ENCODE results near the gene RBM47.
"Not testable (repeated sequence)": the region's sequence is repeated elsewhere in the genome, so short reads cannot be mapped to it uniquely, and the experiment has no call there.

Gene RBM47

DNA sequence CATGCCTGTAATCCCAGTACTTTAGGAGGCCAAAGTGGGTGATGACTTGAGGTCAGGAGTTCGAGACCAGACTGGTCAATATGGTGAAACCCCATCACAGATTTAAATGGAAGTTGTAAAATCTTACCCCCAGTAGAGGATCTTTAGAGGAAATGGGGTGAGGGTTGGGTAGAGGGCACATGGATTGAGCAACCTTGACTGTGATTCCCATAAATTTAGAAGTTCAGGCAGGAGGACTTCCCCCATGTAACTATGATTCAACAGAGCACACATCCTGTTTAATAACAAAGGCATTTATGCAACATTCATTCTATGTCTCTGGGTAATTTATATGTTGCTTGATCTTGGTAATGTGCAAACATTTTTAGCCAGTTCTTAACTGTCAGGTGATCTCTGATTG, 143.1 kb downstream of the RBM47 start:
- DNase-seq (ENCODE audit: low spot score), result no peak

DNA sequence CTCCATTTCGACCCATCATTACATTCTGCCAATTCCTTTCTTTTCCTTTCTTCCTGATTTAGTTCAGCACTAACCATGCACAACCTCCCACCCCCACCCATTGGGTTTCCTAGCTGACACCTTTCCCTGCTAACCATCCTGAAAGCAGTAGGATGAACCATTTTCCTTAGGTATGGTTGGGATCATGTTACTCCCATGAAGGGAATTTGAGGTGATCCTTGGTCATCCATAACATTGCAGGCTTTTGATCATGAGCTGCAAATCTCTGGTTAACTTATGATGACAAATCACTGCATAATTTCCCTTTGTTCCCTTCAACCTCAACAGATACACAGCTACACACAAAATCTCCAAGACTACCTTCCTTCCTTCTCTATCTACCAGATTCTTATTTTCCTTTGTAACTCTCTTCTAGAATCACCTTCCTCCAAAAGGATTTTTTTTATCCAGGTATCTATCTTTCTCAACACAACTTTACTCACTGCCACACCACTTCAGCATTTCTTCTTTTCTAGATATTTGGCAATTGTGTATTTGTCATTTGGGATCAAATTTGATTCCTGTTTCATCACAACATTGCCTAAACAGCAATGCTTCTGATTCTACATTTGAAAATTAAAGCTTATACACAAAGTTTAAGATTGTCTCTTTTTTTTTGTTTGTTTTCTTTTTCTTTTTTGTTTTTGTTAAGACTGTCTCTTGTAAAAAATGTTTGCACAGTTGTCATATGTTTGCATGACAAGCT, 145.1 kb downstream of the RBM47 start:
- no peak for DNase-seq (ENCODE audit: low spot score)

DNA sequence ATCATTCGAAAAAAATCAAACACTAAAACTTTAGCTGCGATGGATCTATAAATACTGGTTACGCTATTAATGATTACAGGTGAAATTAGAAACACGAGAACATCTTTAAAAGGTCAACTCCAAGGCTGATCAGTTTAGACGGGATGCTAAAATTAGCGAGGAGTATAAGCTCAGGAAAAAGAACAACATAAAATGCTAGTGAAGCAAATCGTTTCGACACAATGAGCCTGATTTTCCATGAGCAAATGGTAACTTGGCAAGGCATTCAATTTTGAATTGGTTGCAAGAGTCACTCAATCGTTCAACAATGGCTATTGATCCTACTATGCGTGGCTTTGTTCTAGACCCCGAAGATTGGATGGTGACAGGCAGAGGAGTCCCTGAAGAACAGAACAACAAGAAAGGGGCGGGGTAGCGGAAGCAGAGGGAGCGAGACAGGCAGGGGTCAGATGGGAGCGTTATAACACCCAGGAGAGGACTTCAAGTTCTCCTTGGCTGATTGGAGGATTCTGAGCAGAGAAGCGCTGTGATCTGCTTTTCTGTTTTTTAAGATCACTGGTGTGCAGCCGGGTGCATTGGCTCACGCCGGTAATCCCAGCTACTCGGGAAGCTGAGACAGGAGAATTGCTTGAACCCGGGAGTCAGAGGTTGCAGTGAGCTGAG, 146.5 kb downstream of the RBM47 start:
- DNase-seq (ENCODE audit: low spot score), result no peak

DNA sequence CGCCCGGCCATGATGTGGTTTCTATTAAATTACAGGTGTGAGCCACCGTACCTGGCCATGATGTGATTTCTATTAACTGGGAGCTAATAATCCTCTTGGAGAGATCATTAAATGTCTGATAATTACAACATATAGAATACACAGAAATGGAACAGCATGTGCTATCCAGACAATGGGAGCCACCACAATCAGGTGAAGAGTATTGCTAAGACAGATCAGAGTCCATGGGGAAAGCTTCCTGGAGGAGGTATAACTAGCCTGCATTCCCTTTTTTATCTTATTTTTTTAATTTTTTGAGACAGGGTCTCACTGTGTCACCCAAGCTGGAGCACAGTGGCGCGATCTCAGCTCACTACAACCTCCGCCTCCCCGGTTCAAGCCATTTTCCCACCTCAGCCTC, 147.7 kb downstream of the RBM47 start:
- DNase-seq (ENCODE audit: low spot score), result no peak

DNA sequence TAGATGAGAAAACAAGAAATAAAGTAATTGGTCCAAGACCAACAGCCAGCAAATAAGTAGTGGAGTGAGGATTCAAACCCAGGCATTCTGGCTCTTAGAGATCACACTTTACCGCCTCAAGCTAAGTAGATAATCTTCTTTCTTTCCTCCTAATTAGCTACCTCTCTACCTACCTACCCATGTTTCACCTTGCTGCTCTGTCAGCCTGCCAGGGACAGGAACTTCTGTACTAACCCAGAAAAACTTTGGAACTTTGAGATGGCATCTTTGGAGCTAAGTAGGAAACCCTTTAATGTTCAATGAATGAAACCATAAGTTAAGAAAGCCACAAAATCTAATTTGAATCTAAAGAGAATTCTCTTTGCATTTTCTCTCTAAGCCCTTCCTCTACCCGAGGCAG, 149.4 kb downstream of the RBM47 start:
- DNase-seq (ENCODE audit: low spot score), result no peak

DNA sequence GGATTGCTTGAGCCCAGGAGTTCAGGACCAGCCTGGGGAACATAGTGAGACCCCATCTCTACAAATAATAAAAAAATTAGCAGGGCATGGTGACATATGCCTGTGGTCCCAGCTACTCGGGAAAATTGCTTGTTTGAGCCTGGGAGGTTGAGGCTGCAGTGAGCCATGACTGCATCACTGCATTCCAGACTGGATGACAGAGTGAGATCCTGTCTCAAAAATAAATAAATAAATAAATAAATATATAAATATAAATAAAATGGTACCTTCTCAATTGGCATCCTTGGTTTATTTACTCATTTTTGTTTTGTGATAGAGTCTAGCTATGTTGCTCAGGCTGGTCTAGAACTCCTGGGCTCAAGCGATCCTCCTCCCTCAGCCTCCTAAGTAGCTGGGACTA, 150.3 kb downstream of the RBM47 start:
- DNase-seq (ENCODE audit: low spot score), result no peak

DNA sequence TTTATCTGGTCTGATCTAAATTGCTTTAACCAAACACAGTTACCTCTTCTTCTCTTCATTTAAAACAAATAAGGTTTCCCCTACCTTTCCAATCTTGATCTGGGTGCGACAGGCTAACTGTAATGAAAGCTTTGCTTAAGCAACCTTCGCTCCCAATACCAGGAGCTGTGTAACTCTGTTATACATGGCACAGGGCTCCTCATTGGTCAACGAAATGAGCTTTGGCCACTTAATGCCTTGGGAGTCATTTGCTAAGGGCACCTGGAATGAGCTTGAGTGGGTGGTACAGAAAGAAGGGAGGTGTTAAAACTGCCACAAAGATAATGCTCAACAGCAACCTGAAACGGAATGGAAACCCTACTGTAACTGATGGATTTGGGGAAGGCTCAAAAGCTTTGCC, 154.1 kb downstream of the RBM47 start:
- DNase-seq (ENCODE audit: low spot score), result no peak

DNA sequence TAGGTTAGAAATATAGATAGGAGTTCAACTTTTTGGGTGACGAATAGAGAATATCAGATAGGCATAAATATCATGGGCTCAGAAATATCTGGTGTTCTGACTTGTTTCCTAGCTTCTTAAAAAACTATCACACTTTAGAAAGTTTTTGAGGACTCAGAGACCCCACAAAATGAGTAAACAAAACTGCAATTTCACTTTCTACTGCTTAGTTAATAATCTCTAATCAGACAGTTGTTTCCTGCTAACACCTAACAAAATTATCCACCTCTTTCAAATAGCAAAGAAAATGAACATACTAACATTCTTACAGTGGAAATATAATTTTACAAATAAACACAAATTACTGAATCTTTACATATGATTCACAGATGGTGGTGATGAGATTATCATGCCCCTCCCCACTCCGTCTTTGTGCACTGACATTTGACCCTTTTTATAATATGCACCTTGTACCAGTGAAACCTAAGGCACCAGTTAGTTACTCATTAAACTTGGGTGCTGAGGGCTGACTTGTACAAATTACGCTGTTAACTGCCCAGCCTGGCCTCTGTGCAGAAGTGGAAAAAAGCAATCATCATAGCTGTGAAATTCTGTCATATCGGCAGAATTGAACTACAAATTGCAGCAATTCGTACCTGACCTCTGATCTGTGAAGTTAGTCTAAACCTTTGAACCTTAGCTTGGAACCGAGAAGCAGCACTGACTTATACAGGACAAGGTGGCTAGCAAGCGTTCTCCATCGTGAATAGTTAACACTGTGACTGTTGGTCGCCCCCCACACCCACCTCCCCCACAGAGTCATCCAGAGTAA, 155.9 kb downstream of the RBM47 start:
- DNase-seq (ENCODE audit: low spot score), result no peak

DNA sequence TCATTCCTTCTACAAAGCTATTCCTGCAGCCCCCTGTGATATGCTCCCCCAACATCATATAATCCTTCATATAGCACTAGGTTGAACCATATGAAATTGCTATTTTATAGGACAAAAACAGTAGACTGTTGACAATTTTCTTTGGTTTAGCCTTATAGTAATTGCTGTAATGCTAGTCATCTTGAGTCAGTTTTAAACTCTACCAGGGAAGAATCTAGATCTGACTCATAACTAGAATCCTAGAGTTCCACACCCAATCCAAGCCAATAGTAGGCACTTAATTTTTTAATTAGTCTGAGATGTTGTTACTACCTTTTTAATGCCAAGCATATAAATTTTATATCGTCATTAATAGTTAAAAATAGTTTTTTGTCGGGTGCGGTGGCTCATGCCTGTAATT, 157.7 kb downstream of the RBM47 start:
- DNase-seq (ENCODE audit: low spot score), result no peak

DNA sequence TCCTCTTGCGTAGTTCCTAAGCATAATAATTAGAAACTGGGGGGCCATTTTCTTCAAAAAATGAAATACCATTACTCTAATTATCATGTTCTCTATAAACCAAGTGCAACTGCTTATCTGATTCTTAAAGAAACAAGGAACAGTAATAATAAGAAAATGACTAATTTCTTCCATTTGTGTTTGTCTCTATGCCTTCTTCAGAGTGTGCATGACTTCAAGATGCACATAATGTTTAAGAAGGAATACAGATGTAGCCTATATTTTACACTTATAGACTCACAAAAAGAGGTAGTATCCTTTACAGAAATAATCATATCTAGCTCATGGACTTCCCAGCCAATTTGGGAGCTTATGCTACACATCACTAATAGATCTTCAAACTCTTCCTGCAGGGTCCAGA, 162.9 kb downstream of the RBM47 start:
- no peak for DNase-seq (ENCODE audit: low spot score)

DNA sequence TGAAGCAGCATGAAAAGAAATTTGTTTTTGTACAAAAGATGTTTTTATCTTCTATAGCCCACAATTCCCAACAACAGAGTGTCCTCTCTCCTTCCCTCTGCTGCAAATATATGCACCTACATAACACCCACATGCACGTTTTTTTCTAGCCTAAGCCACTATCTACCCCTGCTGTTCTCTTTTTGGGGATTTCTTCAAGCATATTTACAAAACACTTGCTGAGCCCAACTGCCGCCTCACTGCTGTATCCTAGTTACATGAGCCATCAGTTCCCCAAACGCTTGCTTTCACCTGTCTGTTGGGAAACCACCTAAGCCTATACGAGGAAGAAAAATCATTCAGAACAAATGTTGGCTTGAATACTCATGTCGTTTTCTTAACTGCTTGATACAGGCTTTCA, 167.3 kb downstream of the RBM47 start:
- DNase-seq (ENCODE audit: low spot score), result no peak

DNA sequence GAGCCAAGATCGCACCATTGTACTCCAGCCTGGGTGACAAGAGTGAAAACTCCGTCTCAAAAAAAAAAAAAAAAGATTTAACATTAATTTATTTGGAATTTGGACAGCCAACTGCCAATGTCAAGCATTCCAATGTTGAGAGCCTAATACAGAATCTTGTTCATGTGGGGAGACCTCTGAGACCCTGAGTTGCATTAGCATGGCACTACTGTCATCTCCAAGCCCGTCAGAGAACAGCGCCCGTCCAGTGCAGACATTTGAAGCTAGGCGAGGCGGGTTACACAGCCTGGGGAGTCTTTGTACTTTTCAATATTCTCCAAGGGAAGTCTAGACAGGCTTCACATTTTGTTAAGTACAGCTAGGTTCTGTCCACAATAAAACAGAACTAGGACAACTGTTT, 167.8 kb downstream of the RBM47 start:
- DNase-seq (ENCODE audit: low spot score), result no peak

DNA sequence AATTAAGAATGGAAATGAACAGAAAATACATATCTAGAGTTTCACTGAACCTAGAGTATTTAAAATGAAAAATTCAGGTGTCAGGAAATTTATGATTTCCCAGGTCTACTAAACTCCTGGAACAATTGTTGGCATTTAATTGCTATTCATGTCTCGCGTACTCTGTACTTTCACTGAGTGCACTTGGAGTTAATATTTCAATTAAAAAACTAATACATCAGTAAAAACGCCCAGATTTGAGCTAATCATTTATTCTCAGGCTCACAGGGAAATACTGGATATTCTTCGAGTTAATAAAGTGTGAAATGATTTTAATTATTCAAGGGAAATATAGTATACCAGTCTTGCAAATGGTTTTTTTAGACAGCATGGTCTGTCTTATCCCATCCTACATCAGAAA, 168.6 kb downstream of the RBM47 start:
- DNase-seq (ENCODE audit: low spot score), result no peak

DNA sequence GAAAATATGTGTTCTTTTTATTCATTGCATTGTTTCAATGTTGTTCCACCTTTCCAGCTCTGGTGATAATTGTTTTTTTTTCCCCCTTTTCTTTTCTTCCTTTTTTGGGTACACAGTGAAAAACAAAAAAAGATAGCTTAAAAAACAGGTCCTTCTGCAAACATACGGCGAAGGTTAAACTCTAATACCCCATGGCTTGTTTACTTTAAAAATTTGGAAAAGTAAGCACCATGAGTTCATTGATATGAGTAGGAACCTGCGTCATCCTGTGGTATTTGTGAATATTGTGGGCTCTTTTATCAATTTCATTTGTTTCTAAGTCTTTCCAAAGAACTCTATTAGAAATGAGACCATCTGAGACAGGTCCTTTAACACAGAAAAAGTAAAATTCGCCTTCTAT, 171.0 kb downstream of the RBM47 start:
- DNase-seq (ENCODE audit: low spot score), result no peak

DNA sequence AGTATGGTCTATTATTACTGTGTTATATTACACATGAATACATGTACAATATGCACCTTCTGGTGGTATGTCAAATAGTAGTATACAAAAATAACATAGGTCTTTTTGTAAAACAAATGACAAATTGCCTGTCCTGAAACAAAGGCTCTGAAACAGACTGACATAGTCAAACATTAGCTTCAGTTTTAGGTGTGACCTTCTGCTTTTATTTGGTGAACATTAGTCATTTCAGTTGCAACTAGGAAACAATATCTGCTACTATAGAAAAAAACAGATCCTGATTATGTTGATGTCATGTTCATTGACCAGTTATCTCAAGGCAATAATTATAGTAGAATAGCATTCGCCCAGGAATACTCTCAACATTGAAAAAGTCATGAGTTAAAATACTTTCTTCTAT, 171.6 kb downstream of the RBM47 start:
- DNase-seq (ENCODE audit: low spot score), result no peak

DNA sequence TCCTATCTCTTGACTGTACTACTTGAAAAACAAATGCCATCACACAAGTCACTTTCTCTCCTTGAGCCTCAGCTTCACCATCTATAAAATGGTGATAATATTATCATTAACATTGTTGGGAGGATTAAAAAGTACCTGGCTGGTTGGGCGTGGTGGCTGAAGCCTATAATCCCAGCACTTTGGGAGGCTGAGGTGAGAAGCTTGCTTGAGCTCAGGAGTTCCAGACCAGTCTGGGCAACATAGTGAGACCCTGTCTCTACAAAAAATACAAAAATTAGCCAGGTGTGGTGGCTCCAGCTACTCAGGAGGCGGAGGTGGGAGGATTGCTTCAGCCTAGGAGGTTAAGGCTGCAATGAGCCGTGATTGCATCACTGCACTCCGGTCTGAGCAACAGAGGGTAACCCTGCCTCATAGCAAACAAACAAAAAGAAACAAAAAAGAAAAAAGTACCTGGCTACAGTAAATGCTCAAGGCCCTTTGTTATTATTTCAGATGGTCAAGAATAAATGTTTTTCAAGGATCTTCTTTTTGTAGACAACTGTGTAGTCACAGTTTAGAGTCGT, 174.2 kb downstream of the RBM47 start:
- no peak for DNase-seq (ENCODE audit: low spot score)

DNA sequence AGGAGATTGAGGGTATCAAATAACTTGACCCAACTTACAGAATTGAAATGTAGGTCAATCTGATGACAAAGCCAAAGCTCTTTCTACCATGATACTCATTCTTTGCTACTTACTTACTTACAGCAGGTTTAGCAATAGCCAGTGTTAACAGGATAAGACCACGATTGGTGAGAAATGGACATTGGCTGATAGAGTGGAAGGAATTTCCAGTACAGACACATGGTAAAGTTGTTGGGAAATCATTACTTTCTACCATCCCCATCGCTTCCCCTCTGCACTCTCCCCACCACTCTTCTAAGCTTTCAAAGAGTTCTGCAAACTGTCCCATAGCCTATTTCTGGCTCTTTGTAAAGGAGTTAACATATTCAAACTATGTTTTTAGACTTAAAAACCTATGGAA, 174.8 kb downstream of the RBM47 start:
- DNase-seq (ENCODE audit: low spot score), result no peak

DNA sequence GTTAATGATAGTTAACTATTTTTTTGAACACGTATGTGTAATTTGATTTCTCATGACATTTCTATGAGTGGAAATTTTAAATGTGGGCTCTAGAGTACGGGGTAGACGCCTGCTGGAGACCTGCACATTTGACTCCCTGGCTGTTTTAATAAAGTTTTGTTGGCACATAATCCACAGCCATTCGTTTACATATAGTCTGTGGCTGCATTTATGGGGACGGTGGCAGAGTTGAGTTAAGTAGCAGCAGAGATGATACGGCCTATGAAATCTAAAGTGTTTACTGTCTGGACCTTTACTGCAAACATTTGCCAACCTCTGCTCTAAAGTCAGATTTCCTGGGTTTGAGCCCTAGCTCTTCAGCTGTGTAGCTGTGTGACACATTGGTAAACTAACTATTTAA, 175.8 kb downstream of the RBM47 start:
- no peak for DNase-seq (ENCODE audit: low spot score)

DNA sequence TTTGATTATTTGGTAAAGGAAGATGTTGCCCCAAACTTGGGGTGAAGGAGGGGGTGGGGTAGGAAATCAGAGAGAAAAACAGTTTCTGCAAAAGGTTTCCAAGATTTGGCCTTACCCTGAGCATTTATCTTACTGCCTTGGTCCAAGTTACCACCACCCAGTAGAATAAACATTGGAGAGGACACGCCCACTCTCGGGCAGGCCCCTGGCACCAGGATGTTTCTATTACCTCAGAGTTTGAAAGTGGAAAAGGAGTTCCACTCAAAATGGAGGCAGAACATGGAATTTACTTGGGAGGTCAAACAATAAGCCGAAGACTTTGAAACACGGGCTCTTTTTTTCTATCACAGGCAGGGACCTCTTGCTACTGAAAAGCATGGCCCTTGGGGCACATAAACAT, 180.8 kb downstream of the RBM47 start:
- DNase-seq (ENCODE audit: low spot score), result no peak

DNA sequence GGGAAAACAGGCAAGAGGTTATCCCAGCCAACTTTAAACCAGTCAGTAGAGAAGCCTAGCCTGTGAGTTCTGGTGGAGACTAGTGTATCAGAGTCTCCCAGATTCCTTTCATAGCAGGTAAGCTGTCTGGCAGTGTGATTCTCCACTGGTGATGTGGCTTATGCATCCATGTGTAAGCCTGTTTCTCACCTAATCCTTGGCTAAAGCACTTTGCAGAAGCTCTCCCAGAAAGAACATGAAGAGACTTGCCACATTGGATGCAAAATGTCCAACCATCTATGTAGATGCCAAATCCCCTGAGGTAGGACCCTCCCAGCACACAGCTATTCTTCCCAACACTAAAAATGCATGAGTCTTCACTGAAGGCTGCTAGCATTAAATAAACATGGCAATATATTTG, 182.8 kb downstream of the RBM47 start:
- DNase-seq (ENCODE audit: low spot score), result no peak

DNA sequence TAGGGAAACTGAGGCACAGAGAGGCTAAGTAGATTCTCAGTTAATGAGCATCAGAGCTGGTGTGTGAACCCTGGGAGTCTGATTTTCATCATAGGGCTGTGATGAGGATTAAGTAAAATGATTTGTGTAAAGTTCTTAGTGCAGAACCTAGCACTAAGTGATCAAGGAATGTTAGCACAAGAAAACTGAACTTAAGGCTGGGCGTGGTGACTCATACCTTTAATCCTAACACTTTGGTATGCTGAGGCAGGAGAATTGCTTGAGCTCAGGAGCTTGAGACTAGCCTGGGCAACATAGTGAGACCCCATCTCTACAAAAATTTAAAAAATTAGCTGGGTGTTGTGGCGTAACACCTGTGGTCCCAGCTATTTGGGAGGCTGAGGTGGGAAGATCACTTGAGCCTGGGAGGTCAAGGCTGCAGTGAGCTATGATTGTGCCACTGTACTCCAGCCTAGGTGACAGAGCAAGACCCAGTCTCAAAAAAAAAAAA, 183.4 kb downstream of the RBM47 start:
- not testable (repeated sequence) for DNase-seq (ENCODE audit: low spot score)

DNA sequence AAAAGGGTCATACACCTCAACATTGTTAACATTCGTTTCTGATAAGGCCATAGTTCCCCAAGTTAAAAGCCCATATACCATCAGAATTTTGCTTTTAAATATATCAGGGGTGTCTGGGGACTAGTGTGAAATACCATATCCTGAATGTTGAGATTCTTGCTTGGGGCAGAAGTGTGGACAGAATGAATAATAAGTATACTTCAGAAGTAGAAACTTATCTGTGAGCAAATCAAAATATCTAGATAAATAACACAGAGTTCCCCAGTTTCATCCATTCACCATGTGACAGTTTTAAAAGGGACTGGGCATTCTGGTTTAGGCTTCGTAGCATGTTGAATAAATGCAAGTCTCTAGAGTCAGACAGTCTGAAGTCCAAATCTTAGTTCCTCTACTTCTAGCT, 184.0 kb downstream of the RBM47 start:
- DNase-seq (ENCODE audit: low spot score), result no peak

DNA sequence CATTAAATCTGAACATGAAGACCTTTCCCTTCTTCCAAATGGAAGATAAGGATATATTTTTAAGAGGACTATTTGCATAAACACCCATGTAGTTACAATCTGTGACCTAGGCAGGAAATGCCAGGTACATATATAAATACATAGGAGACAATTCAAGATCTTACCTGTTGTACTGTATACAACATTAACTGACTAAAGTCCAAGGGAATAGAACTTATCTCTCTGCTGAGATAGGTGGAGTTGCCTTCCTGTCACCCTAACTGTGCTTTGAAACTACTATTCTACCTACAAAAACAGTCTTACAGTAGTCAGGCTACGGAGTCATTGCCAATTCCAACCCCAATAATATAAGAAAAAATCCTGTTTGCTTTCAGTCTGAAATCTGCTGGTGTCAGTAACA, 188.2 kb downstream of the RBM47 start:
- DNase-seq (ENCODE audit: low spot score), result no peak

All from putamen (tissue), 1 donor.